AML-193 (cell line): ENCODE results near the gene IFNL1.
"Not testable (repeated sequence)": the region's sequence is repeated elsewhere in the genome, so short reads cannot be mapped to it uniquely, and the experiment has no call there.

ENCODE experiments used
- DNase-seq, 2 experiments: peaks; one replicate each; lab custom pipeline; 2025; lab: John Stamatoyannopoulos, UW

IFNL1 gene

DNA sequence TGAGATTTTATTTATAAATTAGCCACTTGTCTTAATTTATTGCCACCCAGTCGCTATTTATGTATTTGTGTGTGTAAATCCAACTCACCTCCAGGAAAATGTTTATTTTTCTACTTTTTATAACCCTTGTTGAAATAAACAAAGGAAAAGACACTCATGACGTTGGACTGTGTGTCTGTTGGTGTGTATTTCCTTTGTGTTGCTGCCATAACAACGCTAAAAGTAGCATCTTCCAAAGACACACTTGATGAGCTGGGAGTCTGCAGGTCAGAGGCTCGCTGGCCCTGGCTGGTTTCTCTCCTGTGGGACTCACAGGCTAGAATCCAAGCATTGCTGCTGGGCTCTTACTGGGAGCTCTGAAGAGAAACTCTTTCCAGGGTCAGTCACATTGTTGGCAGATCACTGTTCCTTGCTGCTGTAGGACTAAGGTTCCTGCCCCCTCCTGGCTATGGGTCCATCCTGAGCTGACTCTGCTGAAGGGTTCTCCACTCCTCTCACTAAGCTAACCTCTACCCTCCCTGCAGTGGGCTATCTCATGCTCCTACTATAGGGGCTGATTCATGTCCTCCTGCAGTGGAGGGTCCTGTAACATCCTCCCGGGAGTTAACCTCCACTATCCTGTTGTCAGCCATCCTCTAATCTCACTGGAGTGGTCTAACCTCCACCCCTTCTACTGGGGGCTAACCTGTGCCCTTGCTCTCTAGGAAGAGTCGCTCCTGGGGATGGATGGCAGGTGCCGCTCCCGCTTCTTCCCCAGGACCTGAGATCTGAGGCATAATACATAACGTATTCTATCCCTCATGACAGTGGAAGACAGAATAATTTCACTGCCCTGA lies 26.0 kb upstream of the IFNL1 start:
- DNase-seq: no peak

GRCh38 chr19:39273859-39274258 lies 22.3 kb upstream of the IFNL1 start:
- DNase-seq: not testable (repeated sequence)

- no peak for DNase-seq
Measured at GRCh38 chr19:39275578-39275977, 20.6 kb upstream of the IFNL1 start.

GRCh38 chr19:39276740-39277139 lies 19.5 kb upstream of the IFNL1 start:
- DNase-seq: no peak

- DNase-seq: no peak
Measured at GRCh38 chr19:39277598-39277997, 18.6 kb upstream of the IFNL1 start.

- no peak for DNase-seq
Measured at GRCh38 chr19:39282021-39282420, 14.2 kb upstream of the IFNL1 start.

DNA sequence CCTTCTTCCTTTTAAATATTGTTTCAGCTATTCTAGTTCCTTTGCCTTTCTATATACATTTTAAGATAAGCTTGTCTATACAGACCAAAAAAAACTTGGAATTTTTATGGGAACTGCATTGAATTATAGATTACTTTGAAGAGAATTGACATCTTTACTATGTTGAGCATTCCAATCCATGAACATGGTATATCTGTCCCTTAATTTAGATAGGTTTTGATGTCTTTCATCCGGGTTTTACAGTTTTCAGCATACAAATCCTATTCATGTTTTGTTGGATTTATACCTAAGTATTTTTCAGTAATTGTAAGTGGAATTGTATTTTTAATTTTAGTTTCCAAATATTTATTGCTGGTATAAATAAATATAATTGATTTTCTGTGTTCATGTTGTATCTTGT lies 12.2 kb upstream of the IFNL1 start:
- DNase-seq: no peak

- DNase-seq: no peak
Measured at GRCh38 chr19:39293394-39293793, 2.8 kb upstream of the IFNL1 start.

GRCh38 chr19:39296906-39297305 lies 699 bp downstream of the IFNL1 start:
- no peak for DNase-seq

DNA sequence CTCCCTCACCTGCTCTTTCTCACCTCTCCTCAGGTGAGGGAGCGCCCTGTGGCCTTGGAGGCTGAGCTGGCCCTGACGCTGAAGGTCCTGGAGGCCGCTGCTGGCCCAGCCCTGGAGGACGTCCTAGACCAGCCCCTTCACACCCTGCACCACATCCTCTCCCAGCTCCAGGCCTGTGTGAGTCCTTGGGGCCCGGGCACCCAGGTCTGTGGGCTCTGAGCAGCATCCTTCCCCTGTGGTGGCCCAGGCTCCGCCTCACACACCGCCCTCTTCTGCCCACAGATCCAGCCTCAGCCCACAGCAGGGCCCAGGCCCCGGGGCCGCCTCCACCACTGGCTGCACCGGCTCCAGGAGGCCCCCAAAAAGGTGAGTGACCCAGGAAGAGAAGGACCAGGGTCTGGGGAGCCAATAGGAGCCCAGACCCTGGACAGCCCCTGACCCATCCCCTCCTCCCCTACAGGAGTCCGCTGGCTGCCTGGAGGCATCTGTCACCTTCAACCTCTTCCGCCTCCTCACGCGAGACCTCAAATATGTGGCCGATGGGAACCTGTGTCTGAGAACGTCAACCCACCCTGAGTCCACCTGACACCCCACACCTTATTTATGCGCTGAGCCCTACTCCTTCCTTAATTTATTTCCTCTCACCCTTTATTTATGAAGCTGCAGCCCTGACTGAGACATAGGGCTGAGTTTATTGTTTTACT lies 1.9 kb downstream of the IFNL1 start:
- no peak for DNase-seq

DNA sequence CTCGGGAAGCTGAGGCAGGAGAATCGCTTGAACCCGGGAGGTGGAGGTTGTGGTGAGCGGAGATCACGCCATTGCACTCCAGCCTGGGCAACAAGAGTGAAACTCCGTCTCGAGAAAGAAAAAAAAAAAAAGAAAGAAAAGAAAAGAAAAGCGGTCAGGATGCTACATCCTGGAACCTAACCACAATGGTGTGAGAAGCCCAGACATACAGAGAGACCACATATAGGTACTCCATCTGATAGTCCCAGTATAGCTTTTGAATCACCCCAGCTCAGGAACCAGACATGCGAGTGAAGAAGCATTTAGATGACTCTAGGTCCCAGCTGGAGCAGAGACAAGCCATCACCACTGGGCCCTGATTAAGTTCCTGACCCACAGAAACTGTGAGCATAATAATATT lies 3.2 kb downstream of the IFNL1 start:
- no peak for DNase-seq

DNA sequence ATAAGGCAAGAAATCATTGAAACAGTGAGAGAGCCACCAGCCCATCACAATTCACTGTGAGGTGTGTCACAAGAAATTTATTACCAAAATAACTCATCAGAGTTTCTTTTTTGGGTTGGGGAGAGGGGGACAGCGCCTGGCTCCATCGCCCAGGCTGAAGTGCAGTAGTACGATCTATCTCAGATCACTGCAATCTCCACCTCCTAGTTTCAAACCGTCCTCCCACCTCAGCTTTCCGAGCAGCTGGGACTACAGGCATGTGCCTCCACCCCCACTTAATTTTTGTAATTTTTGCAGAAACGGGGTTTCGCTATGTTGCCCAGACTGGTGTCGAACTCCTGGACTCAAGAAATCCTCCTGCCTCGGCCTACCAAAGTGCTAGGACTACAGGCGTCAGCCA lies 3.6 kb downstream of the IFNL1 start:
- DNase-seq: no peak

- no peak for DNase-seq
Measured at GRCh38 chr19:39301021-39301420, 4.8 kb downstream of the IFNL1 start.

GRCh38 chr19:39301562-39301961 lies 5.4 kb downstream of the IFNL1 start:
- DNase-seq: no peak

GRCh38 chr19:39303373-39304184 lies 7.4 kb downstream of the IFNL1 start:
- DNase-seq: no peak

GRCh38 chr19:39304185-39304513 lies 7.9 kb downstream of the IFNL1 start:
- no peak for DNase-seq

DNA sequence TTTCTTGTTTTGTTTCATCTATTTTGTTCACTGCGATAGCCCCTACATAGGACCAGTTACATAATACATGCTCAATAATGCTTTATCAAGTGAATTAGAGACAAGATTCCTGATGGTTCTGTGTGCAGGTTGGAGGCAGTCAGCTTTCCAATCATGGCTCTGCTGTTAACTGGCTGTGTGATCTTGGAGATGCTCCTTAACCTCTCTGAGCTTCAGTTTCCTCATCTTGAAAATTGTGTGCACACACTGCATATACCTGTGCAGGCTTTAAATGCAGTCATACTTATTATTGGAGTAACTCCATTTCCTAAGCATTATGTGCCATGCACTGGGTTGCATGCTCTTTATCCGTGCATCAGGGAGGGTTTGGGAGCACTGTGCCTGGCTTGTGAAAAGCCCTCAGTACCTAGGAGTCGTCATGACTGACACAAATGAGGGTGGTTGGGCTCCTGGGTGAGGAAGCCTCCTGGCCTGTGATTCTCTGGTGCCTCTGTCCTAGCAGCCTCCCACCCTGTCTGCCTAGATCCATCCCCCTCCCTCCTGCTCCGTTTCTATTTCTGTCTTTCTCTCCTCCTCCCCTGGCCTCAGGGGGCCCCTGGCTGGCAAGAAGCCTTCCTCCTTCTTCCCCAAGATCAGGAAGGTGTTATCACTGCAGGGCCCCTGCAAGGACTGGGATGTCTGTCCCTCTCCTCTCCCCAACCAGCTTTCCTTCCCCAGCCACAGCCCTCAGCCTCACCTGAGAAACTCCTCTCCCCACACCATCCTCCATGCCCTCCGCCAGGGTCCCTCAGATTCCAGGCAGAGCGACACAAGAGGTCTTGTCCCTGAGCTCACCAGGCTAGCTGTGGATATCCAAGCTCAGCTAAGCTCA lies 8.7 kb downstream of the IFNL1 start:
- no peak for DNase-seq

DNA sequence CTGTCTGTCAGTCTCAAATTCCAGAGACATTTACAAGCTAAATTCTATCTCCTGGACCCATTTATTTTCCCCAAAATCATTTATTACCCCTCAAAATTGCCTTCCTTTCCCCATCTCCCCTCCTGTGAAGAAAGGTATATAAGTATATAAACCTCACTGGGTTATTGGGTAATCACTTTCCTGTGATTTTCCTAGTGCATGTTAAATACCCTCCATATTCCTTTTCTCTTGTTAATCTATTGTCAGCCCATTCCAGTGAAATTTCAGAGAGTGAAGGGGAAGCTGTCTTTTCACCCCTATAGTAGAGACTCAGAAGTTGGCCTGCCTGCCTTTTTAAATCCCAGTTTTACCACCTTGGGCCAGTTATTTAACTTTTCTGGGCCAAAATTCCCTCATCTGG lies 9.9 kb downstream of the IFNL1 start:
- no peak for DNase-seq

DNA sequence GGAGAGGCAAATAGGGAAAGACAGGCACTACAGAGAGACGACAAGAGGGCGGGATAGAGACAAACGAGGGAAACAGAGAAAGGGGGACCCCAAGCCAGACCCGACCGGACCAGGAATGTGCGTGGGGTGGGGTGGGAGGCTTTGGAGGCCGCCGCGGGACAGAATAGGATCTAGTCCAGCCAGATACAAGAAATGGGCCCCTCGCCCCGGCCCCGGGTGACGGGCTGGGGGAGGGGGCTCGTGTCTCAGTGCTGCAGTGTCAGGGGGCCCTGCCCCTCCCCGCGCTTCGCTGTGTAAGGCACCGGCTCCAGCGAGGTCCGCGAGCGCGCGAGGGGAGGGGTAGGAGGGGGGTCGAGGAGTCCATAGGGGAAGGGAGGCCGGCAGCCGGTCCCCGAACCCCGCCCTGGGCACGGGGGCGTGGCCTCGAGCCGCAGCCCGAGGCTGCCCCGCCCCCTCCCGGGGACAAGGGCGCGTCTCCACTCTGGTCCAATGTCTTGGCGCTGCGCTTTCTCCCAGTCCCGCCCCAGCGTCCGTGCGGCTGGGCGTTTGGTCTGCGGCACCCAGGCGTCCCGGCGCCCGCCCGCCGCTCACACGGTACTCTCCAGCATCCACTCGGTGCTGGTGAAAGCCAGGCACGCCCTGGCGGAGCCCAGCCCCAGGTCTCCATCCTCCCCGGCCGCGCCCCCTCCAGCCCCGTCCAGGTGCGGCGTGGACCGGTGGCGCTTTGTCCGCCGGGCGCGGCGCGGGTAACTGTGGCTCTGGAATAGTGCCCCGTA lies 11.0 kb downstream of the IFNL1 start:
- DNase-seq: no peak

DNA sequence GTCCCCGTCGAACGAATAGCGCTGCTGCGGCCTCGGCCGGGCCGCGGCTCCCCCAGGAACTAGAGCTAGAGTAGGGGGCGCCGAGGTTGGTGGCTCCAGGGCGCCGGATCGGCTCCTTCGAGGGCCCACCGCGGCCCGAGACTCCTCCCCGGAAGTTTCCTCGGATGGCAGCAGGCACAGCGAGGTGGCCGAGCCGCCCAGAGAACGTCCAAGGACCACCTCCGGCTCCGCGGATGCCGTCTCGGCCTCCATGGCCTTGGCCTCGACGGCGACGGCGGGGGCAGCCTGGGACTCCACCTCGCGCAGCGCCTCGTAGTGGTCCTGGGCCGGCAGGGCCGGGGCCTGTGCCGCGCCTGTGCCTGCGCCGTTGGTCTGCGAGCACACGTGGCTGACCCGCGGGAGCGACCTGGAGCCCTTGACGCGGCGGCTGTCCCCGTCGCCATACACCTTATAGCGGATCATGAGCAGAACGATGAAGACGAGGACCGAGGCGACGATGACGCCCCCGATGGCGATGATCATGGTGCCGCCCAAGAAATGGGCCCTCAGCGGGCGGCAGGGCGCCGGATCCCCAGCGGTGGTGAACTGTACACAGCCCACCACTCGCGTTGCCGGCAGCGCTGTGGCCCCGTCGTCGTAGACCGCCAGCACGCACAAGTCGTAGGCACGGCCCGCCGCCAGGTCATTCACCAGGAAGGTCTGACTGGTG lies 11.8 kb downstream of the IFNL1 start:
- no peak for DNase-seq
